ENCODE results near the gene PPP2R3B. TPM values are rescaled to one million over a fixed set of nuclear protein-coding genes. Genes with fewer than 3 reads are reported as not detected.

The PPP2R3B gene
- 5.8 and 8.4 TPM in 2 replicates for total RNA-seq

GRCh38 chrX:386768-387575, at the start of gene PPP2R3B:
Gene PPP2R3B (minus strand): TSS chrX:386907. CDS start chrX:386691, 216 bp downstream.

GRCh38 chrX:318739-319578, 67.7 kb downstream of the PPP2R3B start, which contains the start of gene GTPBP6:
Gene GTPBP6 (minus strand): TSS chrX:318796. CDS start chrX:318787, 9 bp downstream.

Small RNA genes lying within 50 kb of the gene (small RNA-seq; reads per million reads assigned to genes)
- gene RF00017, result not detected

Other genes with a start within 250 kb of the PPP2R3B start
- gene PLCXD1, start 105.5 kb downstream of the PPP2R3B start, total RNA-seq, result 2.2 and 5.4 TPM in 2 replicates
- gene GTPBP6, start 68.1 kb downstream of the PPP2R3B start, total RNA-seq, result 20.2 and 27.8 TPM in 2 replicates
- 2.2 and 3.2 TPM in 2 replicates for gene SHOX, start 243.9 kb upstream of the PPP2R3B start, total RNA-seq